ENCODE results near the gene HEMK1. TPM values are rescaled to one million over a fixed set of nuclear protein-coding genes. Genes with fewer than 3 reads are reported as not detected.

Gene HEMK1
- total and polyA plus RNA-seq, 5 donors from 2014 or later: 18.5 to 24.9 (median 22.1) TPM

- peak overlapping the region; percentile 82 to 96 (median 87) for H3K27ac Mint-ChIP-seq
- Histone ChIP-seq H3K36me3 (ENCODE audit: control insufficient read depth, insufficient read depth, low read length) (peaks cover 8% of the 10 kb centered on the region), H3K27ac (ENCODE audit: insufficient read depth, low read length, poor library complexity, severe bottlenecking) (peak overlapping the region; percentile 68), H3K4me3 (ENCODE audit: low read depth, low read length) (no peak overlapping the region), H3K27me3 (ENCODE audit: control insufficient read depth, insufficient read depth, low read length) (no peaks in the 10 kb centered on the region), H3K9me3 (ENCODE audit: control insufficient read depth in 2 of 2, low read length in 2 of 2) (no peaks in the 10 kb centered on the region), H3K4me1 (ENCODE audit: control insufficient read depth, insufficient read depth, low read length, poor library complexity, severe bottlenecking) (peaks cover 92% of the 10 kb centered on the region)
- no peaks in the 10 kb centered on the region for H3K9me3 Mint-ChIP-seq
- no peak for DNase-seq
- peaks cover 22% of the 10 kb centered on the region for H3K36me3 Mint-ChIP-seq
- no peak for ATAC-seq (ENCODE audit: low read depth in 2 of 2)
- H3K4me3 Mint-ChIP-seq: peak overlapping the region in 3 of 4 donors; percentile 8 to 82 (median 79)
- peaks cover 13 to 94% (median 71%) of the 10 kb centered on the region in 4 donors for H3K4me1 Mint-ChIP-seq
- H3K27me3 Mint-ChIP-seq: no peaks in the 10 kb centered on the region
These were observed 56.2 kb downstream of the HEMK1 start for GRCh38 chr3:50625231-50626182.

GRCh38 chr3:50626401-50626800 is 57.1 kb downstream of the HEMK1 start:
- Histone ChIP-seq H3K27me3 (ENCODE audit: control insufficient read depth, insufficient read depth, low read length) (no peaks in the 10 kb centered on the region), H3K9me3 (ENCODE audit: control insufficient read depth in 2 of 2, low read length in 2 of 2) (no peaks in the 10 kb centered on the region), H3K4me3 (ENCODE audit: low read depth, low read length) (no peak overlapping the region), H3K36me3 (ENCODE audit: control insufficient read depth, insufficient read depth, low read length) (peaks cover 11% of the 10 kb centered on the region), H3K27ac (ENCODE audit: insufficient read depth, low read length, poor library complexity, severe bottlenecking) (no peak overlapping the region), H3K4me1 (ENCODE audit: control insufficient read depth, insufficient read depth, low read length, poor library complexity, severe bottlenecking) (peaks cover 93% of the 10 kb centered on the region)
- Mint-ChIP-seq H3K9me3 (no peaks in the 10 kb centered on the region), H3K27me3 (no peaks in the 10 kb centered on the region), H3K36me3 (peaks cover 22% of the 10 kb centered on the region), H3K27ac (peak overlapping the region in 2 of 3 donors; percentile 71 to 84), H3K4me1 (peaks cover 15 to 96% (median 70%) of the 10 kb centered on the region in 4 donors), H3K4me3 (peak overlapping the region in 3 of 4 donors; percentile 48)
- peak in 1 of 3 donors; percentile 12 for DNase-seq
- no peak for ATAC-seq (ENCODE audit: low read depth in 2 of 2)

- H3K36me3 ChIP-seq (ENCODE audit: control insufficient read depth, insufficient read depth, low read length): peaks cover 6% of the 10 kb centered on the region
- H3K27ac ChIP-seq (ENCODE audit: insufficient read depth, low read length, poor library complexity, severe bottlenecking): no peak overlapping the region
- H3K9me3 Mint-ChIP-seq: no peaks in the 10 kb centered on the region
- peak overlapping the region; percentile 35 to 83 (median 81) for H3K27ac Mint-ChIP-seq
- no peaks in the 10 kb centered on the region for H3K9me3 ChIP-seq (ENCODE audit: control insufficient read depth in 2 of 2, low read length in 2 of 2)
- peaks cover 18% of the 10 kb centered on the region for H3K36me3 Mint-ChIP-seq
- peaks cover 21 to 97% (median 77%) of the 10 kb centered on the region in 4 donors for H3K4me1 Mint-ChIP-seq
- H3K27me3 ChIP-seq (ENCODE audit: control insufficient read depth, insufficient read depth, low read length): no peaks in the 10 kb centered on the region
- no peak overlapping the region for H3K4me3 ChIP-seq (ENCODE audit: low read depth, low read length)
- H3K4me3 Mint-ChIP-seq: peak overlapping the region in 3 of 4 donors; percentile 19 to 86 (median 24)
- DNase-seq: no peak
- peak in 1 of 2 donors; percentile 43 for ATAC-seq (ENCODE audit: low read depth in 2 of 2)
- no peaks in the 10 kb centered on the region for H3K27me3 Mint-ChIP-seq
- peaks cover 96% of the 10 kb centered on the region for H3K4me1 ChIP-seq (ENCODE audit: control insufficient read depth, insufficient read depth, low read length, poor library complexity, severe bottlenecking)
These were observed 58.2 kb downstream of the HEMK1 start for GRCh38 chr3:50627407-50628051.

GRCh38 chr3:50628601-50629000 is 59.3 kb downstream of the HEMK1 start:
- Mint-ChIP-seq H3K4me1 (peaks cover 30 to 97% (median 78%) of the 10 kb centered on the region in 4 donors), H3K27me3 (no peaks in the 10 kb centered on the region), H3K9me3 (no peaks in the 10 kb centered on the region), H3K4me3 (no peak overlapping the region), H3K36me3 (peaks cover 19% of the 10 kb centered on the region), H3K27ac (peak overlapping the region in 2 of 3 donors; percentile 54 to 83)
- ATAC-seq (ENCODE audit: low read depth in 2 of 2) (no peak), DNase-seq (no peak)
- no peak overlapping the region for H3K27ac ChIP-seq (ENCODE audit: insufficient read depth, low read length, poor library complexity, severe bottlenecking)
- no peaks in the 10 kb centered on the region for H3K9me3 ChIP-seq (ENCODE audit: control insufficient read depth in 2 of 2, low read length in 2 of 2)
- H3K27me3 ChIP-seq (ENCODE audit: control insufficient read depth, insufficient read depth, low read length): no peaks in the 10 kb centered on the region
- H3K36me3 ChIP-seq (ENCODE audit: control insufficient read depth, insufficient read depth, low read length): peaks cover 2% of the 10 kb centered on the region
- H3K4me1 ChIP-seq (ENCODE audit: control insufficient read depth, insufficient read depth, low read length, poor library complexity, severe bottlenecking): peaks cover 93% of the 10 kb centered on the region
- no peak overlapping the region for H3K4me3 ChIP-seq (ENCODE audit: low read depth, low read length)

GRCh38 chr3:50630394-50630793 is 61.1 kb downstream of the HEMK1 start:
- peak overlapping the region in 2 of 3 donors; percentile 81 to 92 for H3K27ac Mint-ChIP-seq
- Histone ChIP-seq H3K9me3 (ENCODE audit: control insufficient read depth in 2 of 2, low read length in 2 of 2) (no peaks in the 10 kb centered on the region), H3K27ac (ENCODE audit: insufficient read depth, low read length, poor library complexity, severe bottlenecking) (peak overlapping the region; percentile 34), H3K27me3 (ENCODE audit: control insufficient read depth, insufficient read depth, low read length) (no peaks in the 10 kb centered on the region), H3K4me3 (ENCODE audit: low read depth, low read length) (no peak overlapping the region), H3K4me1 (ENCODE audit: control insufficient read depth, insufficient read depth, low read length, poor library complexity, severe bottlenecking) (peaks cover 81% of the 10 kb centered on the region), H3K36me3 (ENCODE audit: control insufficient read depth, insufficient read depth, low read length) (peaks cover 2% of the 10 kb centered on the region)
- DNase-seq: no peak
- H3K36me3 Mint-ChIP-seq: peaks cover 17% of the 10 kb centered on the region
- no peaks in the 10 kb centered on the region for H3K9me3 Mint-ChIP-seq
- H3K4me3 Mint-ChIP-seq: peak overlapping the region in 2 of 4 donors; percentile 19 to 31
- ATAC-seq (ENCODE audit: low read depth in 2 of 2): no peak
- peaks cover 26 to 92% (median 69%) of the 10 kb centered on the region in 4 donors for H3K4me1 Mint-ChIP-seq
- no peaks in the 10 kb centered on the region for H3K27me3 Mint-ChIP-seq

GRCh38 chr3:50630877-50631276 is 61.6 kb downstream of the HEMK1 start:
- no peak overlapping the region for H3K4me3 ChIP-seq (ENCODE audit: low read depth, low read length)
- Mint-ChIP-seq H3K27me3 (no peaks in the 10 kb centered on the region), H3K4me3 (no peak overlapping the region), H3K27ac (peak overlapping the region; percentile 66 to 92 (median 81)), H3K4me1 (peaks cover 26 to 92% (median 69%) of the 10 kb centered on the region in 4 donors), H3K9me3 (no peaks in the 10 kb centered on the region), H3K36me3 (peaks cover 17% of the 10 kb centered on the region)
- peaks cover 2% of the 10 kb centered on the region for H3K36me3 ChIP-seq (ENCODE audit: control insufficient read depth, insufficient read depth, low read length)
- H3K4me1 ChIP-seq (ENCODE audit: control insufficient read depth, insufficient read depth, low read length, poor library complexity, severe bottlenecking): peaks cover 79% of the 10 kb centered on the region
- no peaks in the 10 kb centered on the region for H3K9me3 ChIP-seq (ENCODE audit: control insufficient read depth in 2 of 2, low read length in 2 of 2)
- H3K27ac ChIP-seq (ENCODE audit: insufficient read depth, low read length, poor library complexity, severe bottlenecking): no peak overlapping the region
- DNase-seq (no peak), ATAC-seq (ENCODE audit: low read depth in 2 of 2) (no peak)
- no peaks in the 10 kb centered on the region for H3K27me3 ChIP-seq (ENCODE audit: control insufficient read depth, insufficient read depth, low read length)

- H3K36me3 Mint-ChIP-seq: peaks cover 17% of the 10 kb centered on the region
- no peak for DNase-seq
- H3K9me3 ChIP-seq (ENCODE audit: control insufficient read depth in 2 of 2, low read length in 2 of 2): no peaks in the 10 kb centered on the region
- H3K4me1 Mint-ChIP-seq: peaks cover 33 to 92% (median 71%) of the 10 kb centered on the region in 4 donors
- peak overlapping the region; percentile 7 for H3K4me3 ChIP-seq (ENCODE audit: low read depth, low read length)
- peak; percentile 25 to 46 for ATAC-seq (ENCODE audit: low read depth in 2 of 2)
- H3K27ac Mint-ChIP-seq: peak overlapping the region; percentile 81 to 92 (median 89)
- H3K27me3 Mint-ChIP-seq: no peaks in the 10 kb centered on the region
- H3K36me3 ChIP-seq (ENCODE audit: control insufficient read depth, insufficient read depth, low read length): peaks cover 2% of the 10 kb centered on the region
- no peak overlapping the region for H3K27ac ChIP-seq (ENCODE audit: insufficient read depth, low read length, poor library complexity, severe bottlenecking)
- peak overlapping the region; percentile 35 to 73 (median 61) for H3K4me3 Mint-ChIP-seq
- H3K27me3 ChIP-seq (ENCODE audit: control insufficient read depth, insufficient read depth, low read length): no peaks in the 10 kb centered on the region
- H3K4me1 ChIP-seq (ENCODE audit: control insufficient read depth, insufficient read depth, low read length, poor library complexity, severe bottlenecking): peaks cover 76% of the 10 kb centered on the region
- no peaks in the 10 kb centered on the region for H3K9me3 Mint-ChIP-seq
These were observed 63.1 kb downstream of the HEMK1 start for GRCh38 chr3:50632450-50632849.

Data from CD4-positive, CD25-positive, alpha-beta regulatory T cell (primary cell).